ENCODE results near the gene AOPEP. TPM values are rescaled to one million over a fixed set of nuclear protein-coding genes. Genes with fewer than 3 reads are reported as not detected.
"Not testable (repeated sequence)": the region's sequence is repeated elsewhere in the genome, so short reads cannot be mapped to it uniquely, and the experiment has no call there.

AOPEP gene
- total RNA-seq, 1 donor from 2014 or later: 175 TPM

GRCh38 chr9:94874316-94874715, 147.8 kb downstream of the AOPEP start:
- H3K27ac ChIP-seq (replicated peaks): peak overlapping the region; percentile 94
- H3K36me3 ChIP-seq: no peaks in the 10 kb centered on the region
- peaks cover 70% of the 10 kb centered on the region for H3K4me1 ChIP-seq
- TF ChIP-seq CTCF (IDR thresholded peaks at IDR 0.05; ENCODE audit: borderline replicate concordance): no peak
- peaks cover 3% of the 10 kb centered on the region for H3K9me3 ChIP-seq (replicated peaks)
- intact Hi-C loops (cut with micrococcal nuclease): no loop called here
- no peak for DNase-seq
- H3K27me3 ChIP-seq (ENCODE audit: low read depth): no peaks in the 10 kb centered on the region
- no peak overlapping the region for H3K4me3 ChIP-seq

- Histone ChIP-seq H3K27me3 (ENCODE audit: low read depth) (no peaks in the 10 kb centered on the region), H3K4me1 (peaks cover 62% of the 10 kb centered on the region), H3K27ac (replicated peaks) (no peak overlapping the region), H3K36me3 (no peaks in the 10 kb centered on the region), H3K9me3 (replicated peaks) (peaks cover 3% of the 10 kb centered on the region), H3K4me3 (no peak overlapping the region)
- TF ChIP-seq CTCF (IDR thresholded peaks at IDR 0.05; ENCODE audit: borderline replicate concordance): no peak
- no peak for DNase-seq
- intact Hi-C loops (cut with micrococcal nuclease): no loop called here
Measured at GRCh38 chr9:94875300-94876020, 149.0 kb downstream of the AOPEP start.

GRCh38 chr9:94878804-94879203, 152.3 kb downstream of the AOPEP start:
- H3K36me3 ChIP-seq; H3K27me3 ChIP-seq (ENCODE audit: low read depth); DNase-seq; intact Hi-C loops (cut with micrococcal nuclease); H3K27ac ChIP-seq (replicated peaks); H3K4me3 ChIP-seq; H3K9me3 ChIP-seq (replicated peaks): not testable (repeated sequence)
- peaks cover 66% of the 10 kb centered on the region for H3K4me1 ChIP-seq

GRCh38 chr9:94879230-94879629, 152.7 kb downstream of the AOPEP start:
- intact Hi-C loops (cut with micrococcal nuclease): no loop called here
- Histone ChIP-seq H3K27me3 (ENCODE audit: low read depth) (no peaks in the 10 kb centered on the region), H3K4me3 (no peak overlapping the region), H3K4me1 (peaks cover 66% of the 10 kb centered on the region), H3K27ac (replicated peaks) (no peak overlapping the region), H3K36me3 (no peaks in the 10 kb centered on the region), H3K9me3 (replicated peaks) (peaks cover 3% of the 10 kb centered on the region)
- no peak for DNase-seq
- no peak for TF ChIP-seq CTCF (IDR thresholded peaks at IDR 0.05; ENCODE audit: borderline replicate concordance)

GRCh38 chr9:94881023-94881422, 154.5 kb downstream of the AOPEP start:
- no peaks in the 10 kb centered on the region for H3K27me3 ChIP-seq (ENCODE audit: low read depth)
- peak overlapping the region; percentile 77 for H3K27ac ChIP-seq (replicated peaks)
- TF ChIP-seq CTCF (IDR thresholded peaks at IDR 0.05; ENCODE audit: borderline replicate concordance): no peak
- no peak overlapping the region for H3K4me3 ChIP-seq
- intact Hi-C loops (cut with micrococcal nuclease): no loop called here
- no peaks in the 10 kb centered on the region for H3K36me3 ChIP-seq
- no peak for DNase-seq
- peaks cover 3% of the 10 kb centered on the region for H3K9me3 ChIP-seq (replicated peaks)
- peaks cover 70% of the 10 kb centered on the region for H3K4me1 ChIP-seq

GRCh38 chr9:94881454-94881853, 155.0 kb downstream of the AOPEP start:
- H3K4me3 ChIP-seq: no peak overlapping the region
- peak overlapping the region; percentile 77 for H3K27ac ChIP-seq (replicated peaks)
- no peaks in the 10 kb centered on the region for H3K27me3 ChIP-seq (ENCODE audit: low read depth)
- DNase-seq: no peak
- peaks cover 3% of the 10 kb centered on the region for H3K9me3 ChIP-seq (replicated peaks)
- no peak for TF ChIP-seq CTCF (IDR thresholded peaks at IDR 0.05; ENCODE audit: borderline replicate concordance)
- no peaks in the 10 kb centered on the region for H3K36me3 ChIP-seq
- intact Hi-C loops (cut with micrococcal nuclease): no loop called here
- H3K4me1 ChIP-seq: peaks cover 70% of the 10 kb centered on the region
